H1 (cell line): Measurements from ENCODE around the gene LCOR. TPM values are rescaled to one million over a fixed set of nuclear protein-coding genes. Genes with fewer than 3 reads are reported as not detected.

Source experiments
- CTCF ChIA-PET: fragments of 300-600 bp; sonication (Branson Sonifier 250); formaldehyde crosslinking; loops from one replicate; lab custom pipeline; 2021; ENCODE audit not compliant: partially characterized antibody; lab: Charles Lee
- POLR2A ChIA-PET: fragments of 300-600 bp; sonication (Branson Sonifier 250); formaldehyde crosslinking; loops from one replicate; lab custom pipeline; 2021; ENCODE audit warnings: inconsistent platforms; ENCODE audit not compliant: partially characterized antibody; lab: Charles Lee
- DNase-seq, 2 experiments: peaks; one replicate each; pipeline versions ENCODE4 v3.0.0 to v3.0.0-alpha.2; 2010 to 2022; ENCODE audit warnings: low spot score in 2 of 2, low read depth in 1 of 2, mixed read lengths in 1 of 2
- FAIRE-seq: peaks from 2 replicates; lab custom pipeline; 2011; peaks lifted over from hg19 to GRCh38; lab: Jason Lieb, UNC
- H2AFZ ChIP-seq: 2 replicates; pipeline ENCODE4 v1.8.1; 2012; ENCODE audit warnings: low read length, inconsistent platforms
- H2AK5ac ChIP-seq: 2 replicates; pipeline ENCODE4 v1.6.1; 2013; ENCODE audit warnings: low read depth, low read length
- H2BK120ac ChIP-seq: replicated peaks from 2 replicates; pipeline ENCODE3; 2013; ENCODE audit warnings: low read depth, low read length, inconsistent platforms
- H2BK12ac ChIP-seq: 2 replicates; pipeline ENCODE4 v1.6.1; 2013; ENCODE audit warnings: low read depth, low read length
- H2BK15ac ChIP-seq: 2 replicates; pipeline ENCODE4 v1.6.1; 2013; ENCODE audit warnings: low read length
- H2BK20ac ChIP-seq: 2 replicates; pipeline ENCODE4 v1.6.1; 2013; ENCODE audit warnings: low read length
- H2BK5ac ChIP-seq: 2 replicates; pipeline ENCODE4 v1.6.1; 2013; ENCODE audit warnings: low read depth, low read length
- H3K14ac ChIP-seq: 2 replicates; pipeline ENCODE4 v1.6.1; 2013; ENCODE audit warnings: inconsistent platforms; ENCODE audit not compliant: insufficient read length
- H3K18ac ChIP-seq: 2 replicates; pipeline ENCODE4 v1.6.1; 2013; ENCODE audit warnings: low read length; ENCODE audit errors: extremely low read depth
- H3K23ac ChIP-seq: 2 replicates; pipeline ENCODE4 v1.6.1; 2013; ENCODE audit warnings: inconsistent platforms; ENCODE audit not compliant: insufficient read length
- H3K23me2 ChIP-seq: 2 replicates; pipeline ENCODE4 v1.6.1; 2013; ENCODE audit warnings: low read depth, low read length
- H3K27ac ChIP-seq: 2 replicates; pipeline ENCODE4 v1.6.1; 2011; ENCODE audit warnings: low read depth, low read length, inconsistent platforms
- H3K27me3 ChIP-seq, 4 experiments: replicated peaks in 1 of 4; 1 replicate in 1 of 4; 2 replicates in 3 of 4; pipeline versions ENCODE4 v1.6.1 to v1.8.1; 2011 to 2013; ENCODE audit warnings: low read length in 3 of 4, mild to moderate bottlenecking in 3 of 4, inconsistent platforms in 2 of 4, mixed read lengths in 2 of 4, moderate library complexity in 1 of 4; ENCODE audit not compliant: control insufficient read depth in 3 of 4, insufficient read depth in 3 of 4; ENCODE audit errors: extremely low read depth in 1 of 4
- H3K36me3 ChIP-seq, 4 experiments: 2 replicates each; pipeline versions ENCODE4 v1.6.1 to v1.8.1; 2011 to 2013; ENCODE audit warnings: mild to moderate bottlenecking in 4 of 4, low read length in 3 of 4, moderate library complexity in 2 of 4, control low read depth in 1 of 4, inconsistent platforms in 1 of 4; ENCODE audit not compliant: insufficient read depth in 4 of 4, control insufficient read depth in 2 of 4
- H3K4ac ChIP-seq: replicated peaks from 2 replicates; pipeline ENCODE3; 2013; ENCODE audit warnings: low read length, low read depth, mixed read lengths, inconsistent platforms; ENCODE audit not compliant: insufficient read length
- H3K4me1 ChIP-seq, 4 experiments: replicated peaks in 1 of 4; 1 replicate in 1 of 4; 2 replicates in 3 of 4; pipeline versions ENCODE4 v1.6.1 to v1.8.1; 2011 to 2013; ENCODE audit warnings: low read length in 3 of 4, inconsistent platforms in 2 of 4, mixed read lengths in 1 of 4; ENCODE audit not compliant: insufficient read depth in 4 of 4, control insufficient read depth in 3 of 4
- H3K4me2 ChIP-seq, 2 experiments: 2 replicates each; pipeline versions ENCODE4 v1.6.1 to v1.8.1; 2011 to 2013; ENCODE audit warnings: low read depth in 2 of 2, low read length in 2 of 2, control low read depth in 1 of 2, inconsistent platforms in 1 of 2, mild to moderate bottlenecking in 1 of 2; ENCODE audit not compliant: insufficient read depth in 1 of 2
- H3K4me3 ChIP-seq, 4 experiments: fragments of 200-600, 300-600 bp in 1 of 4; sonication (generic), shearing (Covaris generic), sonication (Bioruptor Twin) in 1 of 4; 2 replicates each; pipeline versions ENCODE4 v1.5.1 to v1.8.1; 2011 to 2016; ENCODE audit warnings: low read length in 4 of 4, low read depth in 3 of 4, control low read depth in 2 of 4, inconsistent platforms in 2 of 4, mild to moderate bottlenecking in 2 of 4, mixed read lengths in 1 of 4, moderate library complexity in 1 of 4; ENCODE audit not compliant: insufficient read depth in 2 of 4; ENCODE audit errors: extremely low read depth in 1 of 4
- H3K56ac ChIP-seq: replicated peaks from 2 replicates; pipeline ENCODE3; 2013; ENCODE audit warnings: low read depth, mild to moderate bottlenecking, mixed read lengths, low read length, inconsistent platforms; ENCODE audit not compliant: insufficient read length
- H3K79me1 ChIP-seq: 2 replicates; pipeline ENCODE4 v1.6.1; 2013; ENCODE audit warnings: low read depth, low read length, control low read depth
- H3K79me2 ChIP-seq, 2 experiments: 2 replicates each; pipeline versions ENCODE4 v1.6.1 to v1.8.1; 2012 to 2013; ENCODE audit warnings: low read length in 2 of 2, mild to moderate bottlenecking in 2 of 2, inconsistent platforms in 1 of 2; ENCODE audit not compliant: insufficient read depth in 2 of 2, control insufficient read depth in 1 of 2
- H3K9ac ChIP-seq, 4 experiments: replicated peaks in 1 of 4; 1 replicate in 1 of 4; 2 replicates in 3 of 4; pipeline versions ENCODE4 v1.6.1 to v1.8.1; 2011 to 2013; ENCODE audit warnings: low read depth in 3 of 4, low read length in 3 of 4, control low read depth in 2 of 4, mild to moderate bottlenecking in 2 of 4, moderate library complexity in 2 of 4, inconsistent platforms in 1 of 4; ENCODE audit errors: extremely low read depth in 1 of 4
- H3K9me3 ChIP-seq, 2 experiments: 2 replicates each; pipeline versions ENCODE4 v1.6.1 to v1.8.1; 2012 to 2013; ENCODE audit warnings: mild to moderate bottlenecking in 2 of 2, moderate library complexity in 2 of 2, control low read depth in 1 of 2, inconsistent platforms in 1 of 2, low read depth in 1 of 2, low read length in 1 of 2, mixed read lengths in 1 of 2; ENCODE audit not compliant: insufficient read depth in 2 of 2
- H4K20me1 ChIP-seq, 2 experiments: replicated peaks in 1 of 2; 2 replicates each; pipeline versions ENCODE3 to v1.8.1; 2011 to 2013; ENCODE audit warnings: inconsistent platforms in 2 of 2, low read length in 2 of 2, mild to moderate bottlenecking in 1 of 2; ENCODE audit not compliant: insufficient read depth in 2 of 2, control insufficient read depth in 1 of 2
- H4K5ac ChIP-seq: 2 replicates; pipeline ENCODE4 v1.6.1; 2013; ENCODE audit warnings: low read length, low read depth, mixed read lengths, inconsistent platforms; ENCODE audit not compliant: insufficient read length
- H4K8ac ChIP-seq: 2 replicates; pipeline ENCODE4 v1.8.0; 2013; ENCODE audit warnings: mild to moderate bottlenecking, moderate library complexity, low read length, inconsistent platforms; ENCODE audit not compliant: insufficient read depth; ENCODE audit errors: extremely low read depth
- H4K91ac ChIP-seq: replicated peaks from 2 replicates; pipeline ENCODE3; 2013; ENCODE audit warnings: low read length, mixed read lengths, inconsistent platforms; ENCODE audit not compliant: insufficient read length
- BRCA1 ChIP-seq: IDR thresholded peaks from 2 replicates; pipeline ENCODE4 v1.6.1; 2012; ENCODE audit warnings: low read depth, low read length, improper control_type of control experiment
- CBX5 ChIP-seq: fragments of 300-800, 300-1000 bp; sonication (generic); IDR thresholded peaks from 2 replicates; pipeline ENCODE4 v1.7.1; 2016; ENCODE audit warnings: antibody characterized with exemption, low read length, low read depth
- CEBPB ChIP-seq: IDR thresholded peaks from 2 replicates; pipeline ENCODE4 v1.6.1; 2012; ENCODE audit warnings: low read depth, low read length
- RNF2 ChIP-seq: fragments of 200-900, 300-1000 bp; sonication (generic); IDR thresholded peaks from 2 replicates; pipeline ENCODE4 v1.7.1; 2016; ENCODE audit warnings: borderline replicate concordance, low read depth, mild to moderate bottlenecking, antibody characterized with exemption, low read length; ENCODE audit not compliant: poor library complexity, severe bottlenecking; ENCODE audit errors: missing control alignments
- SP4 ChIP-seq: IDR thresholded peaks from 2 replicates; pipeline ENCODE4 v1.6.1; 2012; ENCODE audit warnings: low read length, inconsistent platforms
- TCF12 ChIP-seq: IDR thresholded peaks from 2 replicates; pipeline ENCODE4 v1.6.1; 2011; ENCODE audit warnings: low read depth, mild to moderate bottlenecking, low read length
- YY1 ChIP-seq: IDR thresholded peaks from 2 replicates; pipeline ENCODE4 v1.6.1; 2011; ENCODE audit warnings: low read depth, mild to moderate bottlenecking, low read length
- WGBS, 2 experiments: shearing (Covaris generic) in 1 of 2; methylation state at CpG; one replicate each; pipeline versions ENCODE4 v1.1.6 to v1.1.7; 2013 to 2015; ENCODE audit warnings: low lambda C conversion rate in 2 of 2, mixed read lengths in 2 of 2, inconsistent platforms in 1 of 2, low coverage in 1 of 2, missing lambda C conversion rate in 1 of 2; ENCODE audit not compliant: insufficient replicate concordance in 2 of 2, insufficient coverage in 1 of 2, insufficient read length in 1 of 2; ENCODE audit errors: extremely low coverage in 1 of 2, missing lambda C conversion rate in 1 of 2; 5-methylcytosine and 5-hydroxymethylcytosine counted together
- polyA plus RNA-seq, 7 experiments: library from polyadenylated mRNA; depleted of rRNA in 3 of 7; stranded (reverse) in 5 of 7; unstranded in 2 of 7; fragments of >200 nt in 5 of 7; fragments of 200-250 nt in 2 of 7; gene quantifications; 1 replicate in 5 of 7; 2 replicates in 1 of 7; 4 replicates in 1 of 7; pipeline versions ENCODE4 v1.2.1 to v1.2.3, GENCODE V29; 2011 to 2013; ENCODE audit warnings: missing spikeins in 2 of 7, mixed read lengths in 2 of 7
- total RNA-seq: library from RNA; stranded (reverse); fragmentation: NEBNext Ultra II Directional; extraction: Animal tissue kit (Norgen Biotek cat#: 25700); gene quantifications from 2 replicates; pipeline ENCODE4 v1.2.1, GENCODE V29; 2021
- TF ChIP-seq, protein P1 (sequence below): IDR thresholded peaks from 2 replicates; pipeline ENCODE4 v1.6.1; 2011; ENCODE audit warnings: low read length, improper control_type of control experiment
- TF ChIP-seq, protein P2 (sequence below): IDR thresholded peaks from 2 replicates; pipeline ENCODE4 v1.6.1; 2012; ENCODE audit warnings: inconsistent platforms
- TF ChIP-seq, protein P3 (sequence below): IDR thresholded peaks from 2 replicates; pipeline ENCODE4 v1.6.1; 2012; ENCODE audit warnings: low read length, inconsistent platforms
- TF ChIP-seq, protein P4 (sequence below): IDR thresholded peaks from 2 replicates; pipeline ENCODE4 v1.6.1; 2011; ENCODE audit warnings: low read depth, mild to moderate bottlenecking, low read length; ENCODE audit not compliant: insufficient read depth

Gene LCOR
- total and polyA plus RNA-seq, 2 of the 8 experiments (the other 6 are each of a cell fraction or from before 2014, with no cell fraction given), result 4.7 to 25.5 TPM

DNA sequence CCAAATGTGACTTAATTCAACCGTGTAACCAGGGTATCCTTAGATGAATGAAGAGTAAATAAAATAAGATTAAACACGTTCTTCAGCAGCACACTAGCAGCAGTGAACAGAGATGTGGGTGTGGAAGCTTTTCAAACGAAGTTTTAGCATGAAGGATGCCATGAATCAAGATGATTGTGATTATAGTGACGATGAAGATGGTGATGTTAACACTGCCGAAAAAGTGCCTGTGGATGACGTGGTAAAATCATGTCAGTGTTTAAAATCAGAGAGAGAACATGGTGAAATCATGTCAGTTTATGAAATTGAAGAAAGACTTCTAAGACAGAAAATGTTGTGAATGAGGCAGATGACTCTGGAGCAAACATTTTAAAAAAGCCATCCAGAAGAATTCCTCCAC lies 19.2 kb downstream of the LCOR start:
- no peaks in the 10 kb centered on the region for H3K27me3 ChIP-seq
- H2BK5ac ChIP-seq, result 0 out of 2 replicates have a peak overlapping the region, but pooled peaks have one; percentile 27
- H4K5ac ChIP-seq, result no peak overlapping the region
- no peak overlapping the region; the same call in 1 of the 2 replicates for H2BK12ac ChIP-seq
- no peaks in the 10 kb centered on the region for H3K23me2 ChIP-seq
- 91% methylated on average over 6 of the region's 6 CpGs; no CpG with 5 or more reads in 1 of the 2 experiments for WGBS, 2 experiments
- no peak overlapping the region for H3K27ac ChIP-seq
- no peak overlapping the region for H3K9ac ChIP-seq
- H3K14ac ChIP-seq, result no peak overlapping the region
- H3K4ac ChIP-seq, result no peak overlapping the region
- ChIA-PET CTCF (no interaction called here), POLR2A (no interaction called here)
- no peak overlapping the region for H4K8ac ChIP-seq
- no peak overlapping the region for H2AFZ ChIP-seq
- no peak overlapping the region for H2BK20ac ChIP-seq
- no peak overlapping the region for H2AK5ac ChIP-seq
- H3K18ac ChIP-seq, result no peak overlapping the region
- no peak for DNase-seq
- H3K9me3 ChIP-seq, result no peaks in the 10 kb centered on the region
- H3K23ac ChIP-seq, result no peak overlapping the region
- peaks cover 14% of the 10 kb centered on the region for H3K79me1 ChIP-seq
- peaks cover 2 to 9% of the 10 kb centered on the region in 2 experiments for H4K20me1 ChIP-seq
- no peak overlapping the region for H2BK120ac ChIP-seq
- H3K4me2 ChIP-seq, result no peak overlapping the region
- H2BK15ac ChIP-seq, result no peak overlapping the region
- peaks cover 11 to 90% of the 10 kb centered on the region in 2 experiments; a peak in 3 of 4 replicates for H3K79me2 ChIP-seq
- FAIRE-seq, result no peak
- no peaks in the 10 kb centered on the region for H3K36me3 ChIP-seq
- peaks cover 0 to 12% (median 2%) of the 10 kb centered on the region in 4 experiments; a peak in 2 of 7 replicates for H3K4me1 ChIP-seq
- no peak overlapping the region for H3K56ac ChIP-seq
- H4K91ac ChIP-seq, result no peak overlapping the region
- no peak overlapping the region for H3K4me3 ChIP-seq
- TF ChIP-seq BRCA1 (no peak), RNF2 (no peak), SP4 (no peak), YY1 (no peak), TCF12 (no peak), CEBPB (no peak), CBX5 (no peak)
- TF ChIP-seq, protein P1, sequence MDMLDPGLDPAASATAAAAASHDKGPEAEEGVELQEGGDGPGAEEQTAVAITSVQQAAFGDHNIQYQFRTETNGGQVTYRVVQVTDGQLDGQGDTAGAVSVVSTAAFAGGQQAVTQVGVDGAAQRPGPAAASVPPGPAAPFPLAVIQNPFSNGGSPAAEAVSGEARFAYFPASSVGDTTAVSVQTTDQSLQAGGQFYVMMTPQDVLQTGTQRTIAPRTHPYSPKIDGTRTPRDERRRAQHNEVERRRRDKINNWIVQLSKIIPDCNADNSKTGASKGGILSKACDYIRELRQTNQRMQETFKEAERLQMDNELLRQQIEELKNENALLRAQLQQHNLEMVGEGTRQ, result no peak
- TF ChIP-seq, protein P2, sequence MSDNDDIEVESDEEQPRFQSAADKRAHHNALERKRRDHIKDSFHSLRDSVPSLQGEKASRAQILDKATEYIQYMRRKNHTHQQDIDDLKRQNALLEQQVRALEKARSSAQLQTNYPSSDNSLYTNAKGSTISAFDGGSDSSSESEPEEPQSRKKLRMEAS, result no peak
- TF ChIP-seq, protein P3, sequence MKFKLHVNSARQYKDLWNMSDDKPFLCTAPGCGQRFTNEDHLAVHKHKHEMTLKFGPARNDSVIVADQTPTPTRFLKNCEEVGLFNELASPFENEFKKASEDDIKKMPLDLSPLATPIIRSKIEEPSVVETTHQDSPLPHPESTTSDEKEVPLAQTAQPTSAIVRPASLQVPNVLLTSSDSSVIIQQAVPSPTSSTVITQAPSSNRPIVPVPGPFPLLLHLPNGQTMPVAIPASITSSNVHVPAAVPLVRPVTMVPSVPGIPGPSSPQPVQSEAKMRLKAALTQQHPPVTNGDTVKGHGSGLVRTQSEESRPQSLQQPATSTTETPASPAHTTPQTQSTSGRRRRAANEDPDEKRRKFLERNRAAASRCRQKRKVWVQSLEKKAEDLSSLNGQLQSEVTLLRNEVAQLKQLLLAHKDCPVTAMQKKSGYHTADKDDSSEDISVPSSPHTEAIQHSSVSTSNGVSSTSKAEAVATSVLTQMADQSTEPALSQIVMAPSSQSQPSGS, result no peak
- TF ChIP-seq, protein P4, sequence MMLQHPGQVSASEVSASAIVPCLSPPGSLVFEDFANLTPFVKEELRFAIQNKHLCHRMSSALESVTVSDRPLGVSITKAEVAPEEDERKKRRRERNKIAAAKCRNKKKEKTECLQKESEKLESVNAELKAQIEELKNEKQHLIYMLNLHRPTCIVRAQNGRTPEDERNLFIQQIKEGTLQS, result no peak
